A549 treated with GW870086 at 1 μM for 4 hours (cell line): ENCODE results near the gene CD9. TPM values are rescaled to one million over a fixed set of nuclear protein-coding genes. Genes with fewer than 3 reads are reported as not detected.

Experiments used
- total RNA-seq: library from RNA; stranded (reverse); fragments of 200-300 nt; extraction: Qiagen RNA extraction; gene quantifications from 5 replicates; pipeline ENCODE4 v1.2.3, GENCODE V29; 2022; ENCODE audit warnings: low read depth

CD9 gene
- total RNA-seq, result 263 to 289 TPM (median 285 TPM) in 5 replicates

GRCh38 chr12:6200256-6201212 is at the start of gene CD9:
Gene CD9 (plus strand): TSS chr12:6200400. CDS start chr12:6200500, 100 bp downstream.

Other genes starting within 250 kb of the CD9 start
- gene VWF, start 75.7 kb upstream of the CD9 start, total RNA-seq, result 0.10 to 0.27 TPM (median 0.17 TPM) in 5 replicates
- gene PLEKHG6, start 110.3 kb downstream of the CD9 start, total RNA-seq, result 0.23 to 0.64 TPM (median 0.38 TPM) in 5 replicates
- 393 to 727 TPM (median 502 TPM) in 5 replicates for gene TNFRSF1A, start 141.7 kb downstream of the CD9 start, total RNA-seq
- 12.4 to 15.8 TPM (median 13.7 TPM) in 5 replicates for gene SCNN1A, start 175.2 kb downstream of the CD9 start, total RNA-seq
- 190 to 234 TPM (median 229 TPM) in 5 replicates for gene LTBR, start 183.8 kb downstream of the CD9 start, total RNA-seq
- not detected in 5 replicates for gene CD27, start 244.6 kb downstream of the CD9 start, total RNA-seq